Type B pancreatic cell (in vitro differentiated cells): ENCODE results near the gene ACTC1. TPM values are rescaled to one million over a fixed set of nuclear protein-coding genes. Genes with fewer than 3 reads are reported as not detected.

Experiments
- DNase-seq: peaks from one replicate; pipeline ENCODE4 v3.0.0; 2021; ENCODE audit warnings: mixed read lengths; ENCODE audit not compliant: unreplicated experiment; ENCODE audit errors: extremely low spot score
- H3K27ac Mint-ChIP-seq: 2 replicates; pipeline ENCODE4 v1.8.0; 2021; ENCODE audit warnings: mild to moderate bottlenecking, mixed read lengths
- H3K27me3 Mint-ChIP-seq: 2 replicates; pipeline ENCODE4 v1.8.0; 2021; ENCODE audit warnings: mixed read lengths
- H3K36me3 Mint-ChIP-seq: 2 replicates; pipeline ENCODE4 v1.8.0; 2021; ENCODE audit warnings: mixed read lengths
- H3K4me1 Mint-ChIP-seq: one replicate; pipeline ENCODE4 v1.8.0; 2021; ENCODE audit warnings: mixed read lengths; ENCODE audit not compliant: unreplicated experiment
- H3K4me3 Mint-ChIP-seq: 2 replicates; pipeline ENCODE4 v1.8.0; 2021; ENCODE audit warnings: mild to moderate bottlenecking, mixed read lengths
- H3K9me3 Mint-ChIP-seq: 2 replicates; pipeline ENCODE4 v1.8.0; 2021; ENCODE audit warnings: mixed read lengths
- total RNA-seq: library from RNA; stranded (reverse); gene quantifications from 2 replicates; pipeline ENCODE4 v1.2.1, GENCODE V29; 2021; ENCODE audit warnings: low replicate concordance
- TF ChIP-seq, protein P1 (sequence below): fragments of 200-600 bp; sonication (generic); conservative IDR thresholded peaks from 2 replicates; pipeline ENCODE4 v1.5.0; 2021; ENCODE audit warnings: antibody characterized with exemption, mild to moderate bottlenecking

Gene ACTC1
- total RNA-seq, 1 donor from 2014 or later: 19.7 TPM

DNA sequence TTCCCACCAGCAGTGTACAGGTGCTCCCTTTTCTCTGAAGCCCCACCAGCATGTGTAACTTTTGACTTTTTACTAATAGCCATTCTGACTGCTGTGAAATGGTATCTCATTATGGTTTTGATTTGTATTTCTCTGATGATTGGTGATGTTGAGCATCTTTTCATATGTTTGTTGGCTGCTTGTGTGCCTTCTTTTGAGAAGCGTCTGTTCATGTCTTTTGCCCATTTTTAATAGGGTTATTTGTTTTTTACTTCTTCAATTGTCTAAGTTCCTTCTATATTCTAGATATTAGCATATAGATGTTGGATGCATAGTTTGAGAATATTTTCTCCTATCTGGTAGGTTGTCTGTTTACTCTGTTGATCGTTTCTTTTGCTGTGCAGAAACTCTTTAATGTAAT lies 14.6 kb downstream of the ACTC1 start:
- no peak for DNase-seq
- Mint-ChIP-seq H3K9me3 (peaks cover 8% of the 10 kb centered on the region), H3K4me1 (no peaks in the 10 kb centered on the region), H3K27ac (no peak overlapping the region), H3K4me3 (no peak overlapping the region), H3K36me3 (no peaks in the 10 kb centered on the region), H3K27me3 (peaks cover 24% of the 10 kb centered on the region)
- TF ChIP-seq, protein P1, sequence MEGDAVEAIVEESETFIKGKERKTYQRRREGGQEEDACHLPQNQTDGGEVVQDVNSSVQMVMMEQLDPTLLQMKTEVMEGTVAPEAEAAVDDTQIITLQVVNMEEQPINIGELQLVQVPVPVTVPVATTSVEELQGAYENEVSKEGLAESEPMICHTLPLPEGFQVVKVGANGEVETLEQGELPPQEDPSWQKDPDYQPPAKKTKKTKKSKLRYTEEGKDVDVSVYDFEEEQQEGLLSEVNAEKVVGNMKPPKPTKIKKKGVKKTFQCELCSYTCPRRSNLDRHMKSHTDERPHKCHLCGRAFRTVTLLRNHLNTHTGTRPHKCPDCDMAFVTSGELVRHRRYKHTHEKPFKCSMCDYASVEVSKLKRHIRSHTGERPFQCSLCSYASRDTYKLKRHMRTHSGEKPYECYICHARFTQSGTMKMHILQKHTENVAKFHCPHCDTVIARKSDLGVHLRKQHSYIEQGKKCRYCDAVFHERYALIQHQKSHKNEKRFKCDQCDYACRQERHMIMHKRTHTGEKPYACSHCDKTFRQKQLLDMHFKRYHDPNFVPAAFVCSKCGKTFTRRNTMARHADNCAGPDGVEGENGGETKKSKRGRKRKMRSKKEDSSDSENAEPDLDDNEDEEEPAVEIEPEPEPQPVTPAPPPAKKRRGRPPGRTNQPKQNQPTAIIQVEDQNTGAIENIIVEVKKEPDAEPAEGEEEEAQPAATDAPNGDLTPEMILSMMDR: no peak

- Mint-ChIP-seq H3K4me1 (no peaks in the 10 kb centered on the region), H3K36me3 (no peaks in the 10 kb centered on the region), H3K27me3 (peaks cover 23% of the 10 kb centered on the region), H3K4me3 (no peak overlapping the region), H3K9me3 (peaks cover 8% of the 10 kb centered on the region), H3K27ac (no peak overlapping the region)
- DNase-seq: no peak
- TF ChIP-seq, protein P1: no peak
Measured at GRCh38 chr15:34776606-34777105, 18.7 kb downstream of the ACTC1 start.

- Mint-ChIP-seq H3K4me3 (no peak overlapping the region), H3K27ac (no peak overlapping the region), H3K36me3 (no peaks in the 10 kb centered on the region), H3K9me3 (no peaks in the 10 kb centered on the region), H3K27me3 (peaks cover 22% of the 10 kb centered on the region), H3K4me1 (no peaks in the 10 kb centered on the region)
- no peak for DNase-seq
- TF ChIP-seq, protein P1: no peak
Measured at GRCh38 chr15:34773917-34774316, 21.4 kb downstream of the ACTC1 start.

DNA sequence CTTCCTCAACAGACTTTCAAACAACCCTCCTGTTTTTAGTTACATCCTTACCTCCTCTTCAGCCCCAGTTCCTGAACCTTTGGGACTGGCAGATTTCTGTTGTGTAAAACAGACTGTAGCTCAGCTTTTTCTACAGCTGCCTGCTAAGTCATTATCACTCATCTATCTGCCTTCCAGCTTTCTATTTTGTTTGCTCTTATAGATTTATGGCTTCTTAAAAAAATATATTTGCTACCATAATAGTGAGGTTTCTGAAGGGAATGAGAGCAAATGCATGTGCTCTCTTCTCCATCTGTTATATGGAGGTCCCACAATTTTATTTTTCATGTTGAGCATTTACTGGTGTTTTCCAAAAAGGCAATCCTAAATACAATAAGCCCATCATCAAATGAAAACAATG lies 22.3 kb downstream of the ACTC1 start:
- H3K27me3 Mint-ChIP-seq: peaks cover 22% of the 10 kb centered on the region

DNA sequence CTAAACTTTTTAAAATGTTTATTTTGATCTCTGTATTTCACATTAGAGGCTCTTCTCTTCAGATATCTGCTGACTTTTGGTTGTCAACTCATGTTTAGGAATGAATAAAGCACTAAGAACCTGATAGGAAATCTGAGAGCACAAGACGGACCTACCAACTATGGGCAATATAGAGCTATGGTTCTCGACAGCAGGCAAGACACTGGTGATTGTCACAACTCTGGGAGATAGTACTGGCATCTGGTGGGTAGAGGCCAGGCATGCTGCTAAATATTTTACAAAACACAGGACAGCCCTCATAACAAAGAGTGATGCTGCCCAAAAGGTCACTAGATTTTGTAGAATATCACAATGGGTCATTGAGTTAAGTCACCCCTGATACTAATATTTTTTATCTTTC lies 23.0 kb downstream of the ACTC1 start:
- Mint-ChIP-seq H3K4me1 (no peaks in the 10 kb centered on the region), H3K9me3 (no peaks in the 10 kb centered on the region), H3K27ac (no peak overlapping the region), H3K4me3 (no peak overlapping the region), H3K27me3 (peaks cover 22% of the 10 kb centered on the region), H3K36me3 (no peaks in the 10 kb centered on the region)
- DNase-seq: no peak
- TF ChIP-seq, protein P1: no peak

More for the DNA sequence above, 22.3 kb downstream of the ACTC1 start:
- no peaks in the 10 kb centered on the region for H3K9me3 Mint-ChIP-seq
- no peak overlapping the region for H3K4me3 Mint-ChIP-seq
- TF ChIP-seq, protein P1: no peak
- DNase-seq: no peak
- H3K36me3 Mint-ChIP-seq: no peaks in the 10 kb centered on the region
- H3K27ac Mint-ChIP-seq: no peak overlapping the region
- no peaks in the 10 kb centered on the region for H3K4me1 Mint-ChIP-seq

- no peak for DNase-seq
- H3K27ac Mint-ChIP-seq: no peak overlapping the region
Measured at GRCh38 chr15:34769711-34770110, 25.6 kb downstream of the ACTC1 start.

More at GRCh38 chr15:34769711-34770110, 25.6 kb downstream of the ACTC1 start:
- peaks cover 16% of the 10 kb centered on the region for H3K27me3 Mint-ChIP-seq
- H3K4me1 Mint-ChIP-seq: no peaks in the 10 kb centered on the region
- TF ChIP-seq, protein P1: no peak
- H3K4me3 Mint-ChIP-seq: no peak overlapping the region
- no peaks in the 10 kb centered on the region for H3K9me3 Mint-ChIP-seq
- H3K36me3 Mint-ChIP-seq: no peaks in the 10 kb centered on the region
